H1 (cell line): ENCODE data around the gene S100P. TPM values are rescaled to one million over a fixed set of nuclear protein-coding genes. Genes with fewer than 3 reads are reported as not detected.

Experiments used
- CTCF ChIA-PET: fragments of 300-600 bp; sonication (Branson Sonifier 250); formaldehyde crosslinking; loops from one replicate; lab custom pipeline; 2021; ENCODE audit not compliant: partially characterized antibody; lab: Charles Lee
- POLR2A ChIA-PET: fragments of 300-600 bp; sonication (Branson Sonifier 250); formaldehyde crosslinking; loops from one replicate; lab custom pipeline; 2021; ENCODE audit warnings: inconsistent platforms; ENCODE audit not compliant: partially characterized antibody; lab: Charles Lee
- DNase-seq, 2 experiments: peaks; one replicate each; pipeline versions ENCODE4 v3.0.0 to v3.0.0-alpha.2; 2010 to 2022; ENCODE audit warnings: low spot score in 2 of 2, low read depth in 1 of 2, mixed read lengths in 1 of 2
- FAIRE-seq: peaks from 2 replicates; lab custom pipeline; 2011; peaks lifted over from hg19 to GRCh38; lab: Jason Lieb, UNC
- H2AFZ ChIP-seq: 2 replicates; pipeline ENCODE4 v1.8.1; 2012; ENCODE audit warnings: low read length, inconsistent platforms
- H2AK5ac ChIP-seq: 2 replicates; pipeline ENCODE4 v1.6.1; 2013; ENCODE audit warnings: low read depth, low read length
- H2BK120ac ChIP-seq: replicated peaks from 2 replicates; pipeline ENCODE3; 2013; ENCODE audit warnings: low read depth, low read length, inconsistent platforms
- H2BK12ac ChIP-seq: 2 replicates; pipeline ENCODE4 v1.6.1; 2013; ENCODE audit warnings: low read depth, low read length
- H2BK15ac ChIP-seq: 2 replicates; pipeline ENCODE4 v1.6.1; 2013; ENCODE audit warnings: low read length
- H2BK20ac ChIP-seq: 2 replicates; pipeline ENCODE4 v1.6.1; 2013; ENCODE audit warnings: low read length
- H2BK5ac ChIP-seq: 2 replicates; pipeline ENCODE4 v1.6.1; 2013; ENCODE audit warnings: low read depth, low read length
- H3K14ac ChIP-seq: 2 replicates; pipeline ENCODE4 v1.6.1; 2013; ENCODE audit warnings: inconsistent platforms; ENCODE audit not compliant: insufficient read length
- H3K18ac ChIP-seq: 2 replicates; pipeline ENCODE4 v1.6.1; 2013; ENCODE audit warnings: low read length; ENCODE audit errors: extremely low read depth
- H3K23ac ChIP-seq: 2 replicates; pipeline ENCODE4 v1.6.1; 2013; ENCODE audit warnings: inconsistent platforms; ENCODE audit not compliant: insufficient read length
- H3K23me2 ChIP-seq: 2 replicates; pipeline ENCODE4 v1.6.1; 2013; ENCODE audit warnings: low read depth, low read length
- H3K27ac ChIP-seq: 2 replicates; pipeline ENCODE4 v1.6.1; 2011; ENCODE audit warnings: low read depth, low read length, inconsistent platforms
- H3K27me3 ChIP-seq, 4 experiments: replicated peaks in 1 of 4; 1 replicate in 1 of 4; 2 replicates in 3 of 4; pipeline versions ENCODE4 v1.6.1 to v1.8.1; 2011 to 2013; ENCODE audit warnings: low read length in 3 of 4, mild to moderate bottlenecking in 3 of 4, inconsistent platforms in 2 of 4, mixed read lengths in 2 of 4, moderate library complexity in 1 of 4; ENCODE audit not compliant: control insufficient read depth in 3 of 4, insufficient read depth in 3 of 4; ENCODE audit errors: extremely low read depth in 1 of 4
- H3K36me3 ChIP-seq, 4 experiments: 2 replicates each; pipeline versions ENCODE4 v1.6.1 to v1.8.1; 2011 to 2013; ENCODE audit warnings: mild to moderate bottlenecking in 4 of 4, low read length in 3 of 4, moderate library complexity in 2 of 4, control low read depth in 1 of 4, inconsistent platforms in 1 of 4; ENCODE audit not compliant: insufficient read depth in 4 of 4, control insufficient read depth in 2 of 4
- H3K4ac ChIP-seq: replicated peaks from 2 replicates; pipeline ENCODE3; 2013; ENCODE audit warnings: low read length, low read depth, mixed read lengths, inconsistent platforms; ENCODE audit not compliant: insufficient read length
- H3K4me1 ChIP-seq, 4 experiments: replicated peaks in 1 of 4; 1 replicate in 1 of 4; 2 replicates in 3 of 4; pipeline versions ENCODE4 v1.6.1 to v1.8.1; 2011 to 2013; ENCODE audit warnings: low read length in 3 of 4, inconsistent platforms in 2 of 4, mixed read lengths in 1 of 4; ENCODE audit not compliant: insufficient read depth in 4 of 4, control insufficient read depth in 3 of 4
- H3K4me2 ChIP-seq, 2 experiments: 2 replicates each; pipeline versions ENCODE4 v1.6.1 to v1.8.1; 2011 to 2013; ENCODE audit warnings: low read depth in 2 of 2, low read length in 2 of 2, control low read depth in 1 of 2, inconsistent platforms in 1 of 2, mild to moderate bottlenecking in 1 of 2; ENCODE audit not compliant: insufficient read depth in 1 of 2
- H3K4me3 ChIP-seq, 4 experiments: fragments of 200-600, 300-600 bp in 1 of 4; sonication (generic), shearing (Covaris generic), sonication (Bioruptor Twin) in 1 of 4; 2 replicates each; pipeline versions ENCODE4 v1.5.1 to v1.8.1; 2011 to 2016; ENCODE audit warnings: low read length in 4 of 4, low read depth in 3 of 4, control low read depth in 2 of 4, inconsistent platforms in 2 of 4, mild to moderate bottlenecking in 2 of 4, mixed read lengths in 1 of 4, moderate library complexity in 1 of 4; ENCODE audit not compliant: insufficient read depth in 2 of 4; ENCODE audit errors: extremely low read depth in 1 of 4
- H3K56ac ChIP-seq: replicated peaks from 2 replicates; pipeline ENCODE3; 2013; ENCODE audit warnings: low read depth, mild to moderate bottlenecking, mixed read lengths, low read length, inconsistent platforms; ENCODE audit not compliant: insufficient read length
- H3K79me1 ChIP-seq: 2 replicates; pipeline ENCODE4 v1.6.1; 2013; ENCODE audit warnings: low read depth, low read length, control low read depth
- H3K79me2 ChIP-seq, 2 experiments: 2 replicates each; pipeline versions ENCODE4 v1.6.1 to v1.8.1; 2012 to 2013; ENCODE audit warnings: low read length in 2 of 2, mild to moderate bottlenecking in 2 of 2, inconsistent platforms in 1 of 2; ENCODE audit not compliant: insufficient read depth in 2 of 2, control insufficient read depth in 1 of 2
- H3K9ac ChIP-seq, 4 experiments: replicated peaks in 1 of 4; 1 replicate in 1 of 4; 2 replicates in 3 of 4; pipeline versions ENCODE4 v1.6.1 to v1.8.1; 2011 to 2013; ENCODE audit warnings: low read depth in 3 of 4, low read length in 3 of 4, control low read depth in 2 of 4, mild to moderate bottlenecking in 2 of 4, moderate library complexity in 2 of 4, inconsistent platforms in 1 of 4; ENCODE audit errors: extremely low read depth in 1 of 4
- H3K9me3 ChIP-seq, 2 experiments: 2 replicates each; pipeline versions ENCODE4 v1.6.1 to v1.8.1; 2012 to 2013; ENCODE audit warnings: mild to moderate bottlenecking in 2 of 2, moderate library complexity in 2 of 2, control low read depth in 1 of 2, inconsistent platforms in 1 of 2, low read depth in 1 of 2, low read length in 1 of 2, mixed read lengths in 1 of 2; ENCODE audit not compliant: insufficient read depth in 2 of 2
- H4K20me1 ChIP-seq, 2 experiments: replicated peaks in 1 of 2; 2 replicates each; pipeline versions ENCODE3 to v1.8.1; 2011 to 2013; ENCODE audit warnings: inconsistent platforms in 2 of 2, low read length in 2 of 2, mild to moderate bottlenecking in 1 of 2; ENCODE audit not compliant: insufficient read depth in 2 of 2, control insufficient read depth in 1 of 2
- H4K5ac ChIP-seq: 2 replicates; pipeline ENCODE4 v1.6.1; 2013; ENCODE audit warnings: low read length, low read depth, mixed read lengths, inconsistent platforms; ENCODE audit not compliant: insufficient read length
- H4K8ac ChIP-seq: 2 replicates; pipeline ENCODE4 v1.8.0; 2013; ENCODE audit warnings: mild to moderate bottlenecking, moderate library complexity, low read length, inconsistent platforms; ENCODE audit not compliant: insufficient read depth; ENCODE audit errors: extremely low read depth
- H4K91ac ChIP-seq: replicated peaks from 2 replicates; pipeline ENCODE3; 2013; ENCODE audit warnings: low read length, mixed read lengths, inconsistent platforms; ENCODE audit not compliant: insufficient read length
- TCF12 ChIP-seq: IDR thresholded peaks from 2 replicates; pipeline ENCODE4 v1.6.1; 2011; ENCODE audit warnings: low read depth, mild to moderate bottlenecking, low read length
- USF2 ChIP-seq: IDR thresholded peaks from 2 replicates; pipeline ENCODE4 v1.6.1; 2011; ENCODE audit warnings: low read length, improper control_type of control experiment
- whole genome bisulfite sequencing, 2 experiments: shearing (Covaris generic) in 1 of 2; methylation state at CpG; one replicate each; pipeline versions ENCODE4 v1.1.6 to v1.1.7; 2013 to 2015; ENCODE audit warnings: low lambda C conversion rate in 2 of 2, mixed read lengths in 2 of 2, inconsistent platforms in 1 of 2, low coverage in 1 of 2, missing lambda C conversion rate in 1 of 2; ENCODE audit not compliant: insufficient replicate concordance in 2 of 2, insufficient coverage in 1 of 2, insufficient read length in 1 of 2; ENCODE audit errors: extremely low coverage in 1 of 2, missing lambda C conversion rate in 1 of 2; 5-methylcytosine and 5-hydroxymethylcytosine counted together
- polyA plus RNA-seq, 7 experiments: library from polyadenylated mRNA; depleted of rRNA in 3 of 7; stranded (reverse) in 5 of 7; unstranded in 2 of 7; fragments of >200 nt in 5 of 7; fragments of 200-250 nt in 2 of 7; gene quantifications; 1 replicate in 5 of 7; 2 replicates in 1 of 7; 4 replicates in 1 of 7; pipeline versions ENCODE4 v1.2.1 to v1.2.3, GENCODE V29; 2011 to 2013; ENCODE audit warnings: missing spikeins in 2 of 7, mixed read lengths in 2 of 7
- total RNA-seq: library from RNA; stranded (reverse); fragmentation: NEBNext Ultra II Directional; extraction: Animal tissue kit (Norgen Biotek cat#: 25700); gene quantifications from 2 replicates; pipeline ENCODE4 v1.2.1, GENCODE V29; 2021

S100P gene
- total and polyA plus RNA-seq, 2 of the 8 experiments (the other 6 are each of a cell fraction or from before 2014, with no cell fraction given): not detected

GRCh38 chr4:6644792-6645530 is 48.7 kb upstream of the S100P start:
- Histone ChIP-seq H2BK5ac (no peak overlapping the region), H3K27ac (no peak overlapping the region), H3K23ac (no peak overlapping the region), H3K27me3 (no peaks in the 10 kb centered on the region), H3K23me2 (peaks cover 9% of the 10 kb centered on the region), H3K18ac (no peak overlapping the region), H3K79me2 (peaks cover 9 to 29% of the 10 kb centered on the region in 2 experiments), H4K20me1 (peaks cover 10 to 11% of the 10 kb centered on the region in 2 experiments), H2BK120ac (no peak overlapping the region), H2BK20ac (no peak overlapping the region), H3K79me1 (peaks cover 7% of the 10 kb centered on the region), H4K8ac (no peak overlapping the region), H2BK15ac (no peak overlapping the region), H3K4me1 (peaks cover 0 to 9% (median 0%) of the 10 kb centered on the region in 4 experiments; a peak in 3 of 7 replicates), H3K56ac (no peak overlapping the region), H3K9ac (no peak overlapping the region), H4K91ac (no peak overlapping the region), H3K14ac (no peak overlapping the region), H3K4me2 (no peak overlapping the region), H3K4ac (no peak overlapping the region), H2AFZ (no peak overlapping the region), H3K4me3 (no peak overlapping the region), H3K9me3 (no peaks in the 10 kb centered on the region; a peak in 1 of 4 replicates), H2AK5ac (no peak overlapping the region), H4K5ac (no peak overlapping the region), H3K36me3 (peaks cover 0 to 22% (median 9%) of the 10 kb centered on the region in 4 experiments; a peak in 5 of 8 replicates), H2BK12ac (no peak overlapping the region)
- no peak for FAIRE-seq
- ChIA-PET POLR2A (interaction anchor here (0.6 to 5.7 kb wide), 3 partner anchors 14 to 1977 kb away, joined by 4 to 36 read pairs (median 5); a partner anchor contains a TSS), CTCF (interaction anchor here (0.5 to 0.8 kb wide), 3 partner anchors 22 to 75 kb away, joined by 3 read pairs; no protein-coding TSS in a partner anchor)
- WGBS, 2 experiments: 69% methylated on average over 5 of the region's 5 CpGs; no CpG with 5 or more reads in 1 of the 2 experiments
- no peak for DNase-seq
- TF ChIP-seq TCF12 (no peak), USF2 (0 out of 2 replicates have a peak, but pooled peaks have one; percentile 37)
